Gastroesophageal sphincter (tissue), 3 donors: Measurements from ENCODE around the gene HSPA12B.
A peak's percentile ranks its signal among the peaks of the same experiment; 100 is the strongest.

ENCODE experiments used
- EP300 ChIP-seq: sonication (generic); formaldehyde crosslinking; IDR thresholded peaks from one replicate; pipeline ENCODE4 v1.6.1; 2017; ENCODE audit warnings: antibody characterized with exemption, mild to moderate bottlenecking
- POLR2A ChIP-seq, 2 donors: fragments of 450-650 bp; IDR thresholded peaks; one replicate each; pipeline ENCODE4 v1.6.1; 2017; ENCODE audit warnings: antibody characterized with exemption in 2 of 2, mild to moderate bottlenecking in 2 of 2, moderate library complexity in 1 of 2
- POLR2AphosphoS5 ChIP-seq: sonication (generic); formaldehyde crosslinking; IDR thresholded peaks from one replicate; pipeline ENCODE4 v1.6.1; 2017; ENCODE audit warnings: antibody characterized with exemption
- TF ChIP-seq, protein P1 (sequence below), 4 experiments: fragments of 200-600 bp in 2 of 4; fragments of 450-650 bp in 2 of 4; sonication (generic) in 1 of 4; IDR thresholded peaks; one replicate each; pipeline ENCODE4 v1.5.1; 2017 to 2019; ENCODE audit warnings: antibody characterized with exemption in 4 of 4, mild to moderate bottlenecking in 2 of 4, moderate library complexity in 2 of 4

DNA sequence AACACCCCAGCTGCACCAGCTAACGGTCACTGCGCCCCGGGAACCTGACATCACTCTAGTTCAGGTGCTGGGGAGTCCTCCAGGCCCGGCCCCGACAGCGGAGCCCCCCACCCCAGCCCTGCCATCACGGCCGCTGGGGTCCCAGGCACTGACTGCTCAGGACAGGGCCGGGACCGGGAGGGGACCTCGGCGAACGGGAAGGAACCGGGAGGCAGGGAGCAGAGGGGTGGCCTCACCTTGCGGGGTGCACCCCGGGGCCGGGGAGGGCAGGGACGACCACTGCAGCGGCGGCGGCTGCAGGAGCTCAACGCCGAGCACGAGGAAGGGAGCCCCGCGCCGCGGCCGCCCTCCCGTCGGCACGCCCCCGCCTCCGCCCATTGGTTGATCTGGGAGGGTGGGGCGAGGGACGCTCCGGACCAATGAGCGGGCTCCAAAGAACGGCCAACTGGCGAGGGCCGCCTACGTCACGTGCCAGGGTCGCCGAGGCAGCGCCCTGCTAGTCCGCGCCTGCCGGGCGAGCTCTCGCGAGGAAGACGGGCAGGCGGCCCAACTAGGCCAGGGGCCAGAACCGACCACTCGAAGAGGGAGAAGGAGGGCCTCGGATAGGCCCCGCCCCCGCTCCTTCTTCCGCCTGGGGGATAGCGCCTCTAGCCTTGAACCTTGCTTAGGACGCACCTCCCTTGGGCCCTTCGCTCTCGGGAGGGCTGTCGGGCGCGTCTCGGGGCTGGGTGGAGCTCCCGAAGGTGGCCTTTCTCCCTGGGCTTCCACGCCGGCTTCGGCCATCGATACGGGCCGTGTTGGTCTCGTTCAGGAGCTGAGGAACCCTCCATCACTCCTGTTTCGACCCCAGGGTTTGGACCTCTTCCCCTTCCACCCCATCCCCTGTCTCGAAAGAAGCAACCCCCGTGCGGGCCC, 35.2 kb downstream of the HSPA12B start, which contains the start of gene ADISSP:
- TF ChIP-seq, protein P1, sequence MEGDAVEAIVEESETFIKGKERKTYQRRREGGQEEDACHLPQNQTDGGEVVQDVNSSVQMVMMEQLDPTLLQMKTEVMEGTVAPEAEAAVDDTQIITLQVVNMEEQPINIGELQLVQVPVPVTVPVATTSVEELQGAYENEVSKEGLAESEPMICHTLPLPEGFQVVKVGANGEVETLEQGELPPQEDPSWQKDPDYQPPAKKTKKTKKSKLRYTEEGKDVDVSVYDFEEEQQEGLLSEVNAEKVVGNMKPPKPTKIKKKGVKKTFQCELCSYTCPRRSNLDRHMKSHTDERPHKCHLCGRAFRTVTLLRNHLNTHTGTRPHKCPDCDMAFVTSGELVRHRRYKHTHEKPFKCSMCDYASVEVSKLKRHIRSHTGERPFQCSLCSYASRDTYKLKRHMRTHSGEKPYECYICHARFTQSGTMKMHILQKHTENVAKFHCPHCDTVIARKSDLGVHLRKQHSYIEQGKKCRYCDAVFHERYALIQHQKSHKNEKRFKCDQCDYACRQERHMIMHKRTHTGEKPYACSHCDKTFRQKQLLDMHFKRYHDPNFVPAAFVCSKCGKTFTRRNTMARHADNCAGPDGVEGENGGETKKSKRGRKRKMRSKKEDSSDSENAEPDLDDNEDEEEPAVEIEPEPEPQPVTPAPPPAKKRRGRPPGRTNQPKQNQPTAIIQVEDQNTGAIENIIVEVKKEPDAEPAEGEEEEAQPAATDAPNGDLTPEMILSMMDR (IDR thresholded peaks at IDR 0.05) = peak in 1 of 4 experiments; percentile 33
- peak; percentile 86 for TF ChIP-seq POLR2AphosphoS5
- TF ChIP-seq POLR2A (IDR thresholded peaks at IDR 0.05) = peak; percentile 45 to 55
- no peak for TF ChIP-seq EP300
